ENCODE data around the gene ESRRG. TPM values are rescaled to one million over a fixed set of nuclear protein-coding genes. Genes with fewer than 3 reads are reported as not detected.

Gene ESRRG
- total and polyA plus RNA-seq, 2 of the 8 experiments (the other 6 are each of a cell fraction or from before 2014, with no cell fraction given), result 0.59 to 1.4 TPM

- no peak for TF ChIP-seq CHD7 (IDR thresholded peaks at IDR 0.05; ENCODE audit: insufficient replicate concordance, low read length)
- no peak for TF ChIP-seq USF2 (IDR thresholded peaks at IDR 0.05; ENCODE audit: low read length)
- no peak for TF ChIP-seq MAX (IDR thresholded peaks at IDR 0.05)
- TF ChIP-seq SP1 (IDR thresholded peaks at IDR 0.05; ENCODE audit: low read depth, low read length), result no peak
- no peak for TF ChIP-seq JUND (IDR thresholded peaks at IDR 0.05; ENCODE audit: low read length)
- TF ChIP-seq SIN3A (conservative IDR thresholded peaks at IDR 0.05 in 1 of 2, IDR thresholded peaks at IDR 0.05 in 1 of 2; ENCODE audit: low read depth in 1 of 2, low read length in 2 of 2), result no peak
- TF ChIP-seq MAFK (IDR thresholded peaks at IDR 0.05; ENCODE audit: low read depth, low read length), result no peak
- TF ChIP-seq HDAC6 (IDR thresholded peaks at IDR 0.05; ENCODE audit: low read depth, low read length), result no peak
- TF ChIP-seq GABPA (IDR thresholded peaks at IDR 0.05; ENCODE audit: borderline replicate concordance, insufficient read depth, low read length), result no peak
- TF ChIP-seq ZNF274 (IDR thresholded peaks at IDR 0.05; ENCODE audit: borderline replicate concordance, extremely low read depth, low read length), result no peak
- no peak for TF ChIP-seq SIRT6 (IDR thresholded peaks at IDR 0.05; ENCODE audit: low read length)
These were observed 26.0 kb upstream of the ESRRG start (continued) for GRCh38 chr1:216749232-216749631.

Measured in H1 (cell line).